Measurements from ENCODE around the gene RGS3. TPM values are rescaled to one million over a fixed set of nuclear protein-coding genes. Genes with fewer than 3 reads are reported as not detected.

Gene RGS3
- total RNA-seq, 1 experiment from 2014 or later, result 39.4 TPM

- H3K79me2 ChIP-seq (ENCODE audit: insufficient read depth, low read length), result no peaks in the 10 kb centered on the region; the same call in 1 of the 2 replicates
- no TSS peak for BruUV-seq (replicated peaks)
- DNase-seq (ENCODE audit: low read depth, low spot score), result no peak
- H3K4me2 ChIP-seq (ENCODE audit: low read length), result no peak overlapping the region
- H3K27ac ChIP-seq (ENCODE audit: low read depth, low read length), result no peak overlapping the region
- CTCF ChIA-PET, result no interaction called here
- no peak overlapping the region for H2AFZ ChIP-seq (ENCODE audit: low read depth, low read length, poor library complexity, severe bottlenecking)
- no peaks in the 10 kb centered on the region for H4K20me1 ChIP-seq (ENCODE audit: insufficient read depth)
- no peaks in the 10 kb centered on the region for H3K9me3 ChIP-seq (ENCODE audit: control insufficient read depth in 1 of 2, insufficient read depth in 1 of 2, low read depth in 1 of 2, low read length in 2 of 2)
- peaks cover 10 to 26% of the 10 kb centered on the region in 2 experiments for H3K36me3 ChIP-seq (ENCODE audit: control insufficient read depth in 1 of 2, insufficient read depth in 2 of 2, low read length in 2 of 2)
- no peaks in the 10 kb centered on the region for H3K27me3 ChIP-seq (ENCODE audit: insufficient read depth, low read length)
- RAD21 ChIA-PET (ENCODE audit: low non-redundant PET in 1 of 2, low total read pairs in 2 of 2, uncharacterized antibody in 2 of 2, unreplicated experiment in 2 of 2), result no interaction called here
- H3K4me1 ChIP-seq (ENCODE audit: control insufficient read depth in 1 of 2, insufficient read depth in 2 of 2, low read length in 2 of 2), result peaks cover 0 to 5% of the 10 kb centered on the region in 2 experiments; a peak in 1 of 4 replicates
- H3K4me3 ChIP-seq (replicated peaks in 1 of 2; ENCODE audit: low read depth in 1 of 2, low read length in 2 of 2), result no peak overlapping the region
- no peaks in the 10 kb centered on the region for H3K9me2 ChIP-seq (ENCODE audit: insufficient read depth)
- TF ChIP-seq SRF (IDR thresholded peaks at IDR 0.05; ENCODE audit: low read depth) (no peak), SP1 (IDR thresholded peaks at IDR 0.05; ENCODE audit: low read depth) (no peak), ELF1 (IDR thresholded peaks at IDR 0.05; ENCODE audit: borderline replicate concordance, low read depth) (no peak), POLR2A (IDR thresholded peaks at IDR 0.05; ENCODE audit: borderline replicate concordance, extremely low read depth, insufficient read depth, insufficient read length) (no peak), ZFX (IDR thresholded peaks at IDR 0.05) (no peak), CBX3 (IDR thresholded peaks at IDR 0.05; ENCODE audit: low read depth) (no peak), POLR2AphosphoS5 (IDR thresholded peaks at IDR 0.05; ENCODE audit: low read depth, low read length) (no peak), ZBTB33 (IDR thresholded peaks at IDR 0.05; ENCODE audit: extremely low read depth, insufficient replicate concordance, low read length) (no peak), RAD21 (IDR thresholded peaks at IDR 0.05; ENCODE audit: low read depth) (no peak)
- TF ChIP-seq, protein P1, sequence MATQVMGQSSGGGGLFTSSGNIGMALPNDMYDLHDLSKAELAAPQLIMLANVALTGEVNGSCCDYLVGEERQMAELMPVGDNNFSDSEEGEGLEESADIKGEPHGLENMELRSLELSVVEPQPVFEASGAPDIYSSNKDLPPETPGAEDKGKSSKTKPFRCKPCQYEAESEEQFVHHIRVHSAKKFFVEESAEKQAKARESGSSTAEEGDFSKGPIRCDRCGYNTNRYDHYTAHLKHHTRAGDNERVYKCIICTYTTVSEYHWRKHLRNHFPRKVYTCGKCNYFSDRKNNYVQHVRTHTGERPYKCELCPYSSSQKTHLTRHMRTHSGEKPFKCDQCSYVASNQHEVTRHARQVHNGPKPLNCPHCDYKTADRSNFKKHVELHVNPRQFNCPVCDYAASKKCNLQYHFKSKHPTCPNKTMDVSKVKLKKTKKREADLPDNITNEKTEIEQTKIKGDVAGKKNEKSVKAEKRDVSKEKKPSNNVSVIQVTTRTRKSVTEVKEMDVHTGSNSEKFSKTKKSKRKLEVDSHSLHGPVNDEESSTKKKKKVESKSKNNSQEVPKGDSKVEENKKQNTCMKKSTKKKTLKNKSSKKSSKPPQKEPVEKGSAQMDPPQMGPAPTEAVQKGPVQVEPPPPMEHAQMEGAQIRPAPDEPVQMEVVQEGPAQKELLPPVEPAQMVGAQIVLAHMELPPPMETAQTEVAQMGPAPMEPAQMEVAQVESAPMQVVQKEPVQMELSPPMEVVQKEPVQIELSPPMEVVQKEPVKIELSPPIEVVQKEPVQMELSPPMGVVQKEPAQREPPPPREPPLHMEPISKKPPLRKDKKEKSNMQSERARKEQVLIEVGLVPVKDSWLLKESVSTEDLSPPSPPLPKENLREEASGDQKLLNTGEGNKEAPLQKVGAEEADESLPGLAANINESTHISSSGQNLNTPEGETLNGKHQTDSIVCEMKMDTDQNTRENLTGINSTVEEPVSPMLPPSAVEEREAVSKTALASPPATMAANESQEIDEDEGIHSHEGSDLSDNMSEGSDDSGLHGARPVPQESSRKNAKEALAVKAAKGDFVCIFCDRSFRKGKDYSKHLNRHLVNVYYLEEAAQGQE (IDR thresholded peaks at IDR 0.05; ENCODE audit: low read depth), result no peak
- intact Hi-C loops (cut with micrococcal nuclease), result no loop called here
- ATAC-seq, result no peak
- no peak overlapping the region for H3K9ac ChIP-seq (ENCODE audit: low read length)
- POLR2A ChIA-PET, result no interaction called here
Observed at GRCh38 chr9:113504725-113505590, 41.4 kb downstream of the RGS3 start.
